HG02938 (cell line): ENCODE measurements around the gene FBP1.

Source experiments
- ATAC-seq: cut with Tn5 transposase; IDR thresholded peaks from one replicate; pipeline ENCODE4 v1.9.1; 2021; ENCODE audit warnings: mild to moderate bottlenecking, moderate library complexity; ENCODE audit not compliant: unreplicated experiment

The FBP1 gene

DNA sequence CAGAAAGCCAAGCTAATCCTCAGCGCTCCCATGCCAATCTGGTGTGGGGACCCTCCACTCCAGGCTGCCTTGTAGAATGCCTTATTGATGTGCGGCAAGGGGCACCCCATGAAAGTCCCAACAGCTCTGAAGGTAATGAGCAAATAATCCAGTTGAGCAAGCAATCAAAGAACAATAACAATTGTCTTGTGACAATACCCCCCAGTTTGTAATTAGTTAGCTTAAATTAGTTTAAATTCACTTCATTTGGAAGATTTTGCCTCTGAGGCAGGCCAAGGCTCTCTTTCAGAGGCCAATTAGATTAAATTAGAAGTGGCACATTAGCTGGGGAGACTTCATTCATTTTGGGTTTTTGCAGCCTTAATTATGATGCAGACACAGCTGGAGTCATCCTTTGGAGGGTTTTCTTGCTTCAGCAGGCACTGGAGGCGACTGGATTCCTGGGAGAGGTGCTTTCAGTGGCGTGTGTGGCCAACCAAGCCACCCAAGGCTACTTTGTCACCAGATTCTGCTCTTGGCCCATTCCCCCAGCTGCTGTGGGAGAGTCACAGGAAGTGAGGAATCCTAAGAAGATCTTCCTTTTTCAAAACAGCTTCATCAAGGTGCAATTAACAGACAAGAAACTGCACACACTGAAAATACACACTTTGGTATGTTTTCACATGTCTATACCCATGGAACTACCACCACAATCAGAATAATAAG, 17.9 kb upstream of the FBP1 start:
- no peak for ATAC-seq

DNA sequence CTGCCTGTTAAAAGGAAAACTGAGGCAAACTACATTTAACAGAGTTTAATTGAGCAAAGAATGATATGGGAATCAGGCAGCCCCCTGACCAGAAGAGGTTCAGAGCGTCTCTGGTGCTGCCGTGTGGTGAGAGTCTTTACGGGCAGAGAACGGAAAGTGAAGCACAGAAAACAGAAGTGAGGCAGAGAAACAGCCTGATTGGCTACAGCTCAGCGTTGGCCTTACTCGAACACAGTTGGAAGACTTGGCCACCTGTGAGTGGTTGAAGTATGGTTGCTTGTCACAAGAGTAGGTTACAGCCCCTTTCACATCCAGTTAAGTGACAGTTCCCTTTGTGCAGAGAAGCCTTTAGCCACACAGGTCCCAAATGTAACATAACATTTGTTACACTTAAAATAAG, 16.9 kb upstream of the FBP1 start:
- peak; percentile 95 for ATAC-seq

DNA sequence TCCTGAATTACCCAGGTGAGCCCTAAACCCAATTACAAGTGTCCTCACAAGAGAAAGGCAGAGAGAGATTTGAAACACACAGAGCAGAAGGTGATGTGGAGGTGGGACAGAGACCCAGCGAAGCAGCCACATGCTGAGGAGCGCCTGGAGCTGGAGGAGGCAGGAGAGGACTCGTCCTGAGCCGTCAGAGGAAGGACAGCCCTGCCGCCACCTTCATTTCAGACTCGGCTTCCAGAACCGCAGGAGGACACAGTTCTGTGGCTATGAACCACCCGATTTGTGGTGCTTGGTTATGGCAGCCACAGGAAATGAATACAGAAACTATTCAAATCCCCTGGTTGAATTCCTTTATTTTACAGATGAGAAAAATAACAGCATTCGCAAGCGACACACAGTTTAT, 16.4 kb upstream of the FBP1 start:
- no peak for ATAC-seq

DNA sequence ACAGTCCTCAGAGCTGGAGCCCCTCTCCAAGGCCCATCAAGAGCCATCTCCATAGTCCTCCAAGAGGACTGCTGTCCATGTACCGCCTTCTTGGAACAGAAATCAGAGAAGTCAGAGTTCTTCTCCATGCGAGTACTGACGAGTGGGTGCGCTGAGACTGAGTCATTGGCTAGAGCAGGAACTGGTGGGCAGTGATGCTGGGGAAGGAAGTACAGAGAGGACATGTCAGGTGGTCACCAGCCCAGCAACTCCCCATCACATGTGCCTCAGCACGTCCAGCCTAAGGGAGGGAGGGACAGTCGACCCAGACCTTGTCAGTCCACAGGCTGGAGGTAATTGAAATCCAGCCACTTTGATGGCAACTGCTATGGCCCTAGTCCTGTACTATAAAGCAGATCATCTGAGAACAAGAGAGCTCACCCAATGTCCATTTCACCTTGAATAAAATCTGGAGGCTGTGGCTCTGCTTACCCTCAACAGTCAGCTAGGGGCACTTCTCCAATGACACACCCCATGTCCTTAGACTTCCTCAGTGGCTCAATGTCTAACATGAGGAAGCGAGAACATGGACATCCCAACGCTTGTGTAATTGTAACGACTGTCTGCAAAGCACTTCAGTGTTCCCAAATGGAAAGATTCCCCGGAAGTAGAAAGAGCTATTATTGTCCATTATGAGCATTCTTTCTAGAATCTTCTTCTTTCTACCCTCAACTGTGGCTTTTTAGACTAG, 15.0 kb upstream of the FBP1 start:
- ATAC-seq = no peak

DNA sequence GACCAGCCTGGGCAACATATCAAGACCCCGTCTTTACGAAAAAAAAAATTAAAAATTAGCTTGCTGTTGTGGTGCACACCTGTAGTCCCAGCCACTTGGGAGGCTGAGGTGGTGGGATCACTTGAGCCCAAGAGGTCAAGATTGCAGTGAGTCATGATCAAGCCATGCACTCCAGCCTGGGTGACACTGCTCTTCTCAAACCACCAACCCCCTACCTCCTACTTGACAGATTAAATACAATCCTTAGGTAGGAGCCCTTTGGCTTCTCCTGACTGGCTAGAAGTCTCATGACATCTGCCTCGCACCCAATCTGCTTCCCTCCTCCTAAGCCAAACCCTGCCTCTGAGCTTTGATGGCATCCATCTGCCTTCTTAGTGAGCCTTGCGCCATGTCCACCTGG, 11.6 kb upstream of the FBP1 start:
- ATAC-seq = no peak

DNA sequence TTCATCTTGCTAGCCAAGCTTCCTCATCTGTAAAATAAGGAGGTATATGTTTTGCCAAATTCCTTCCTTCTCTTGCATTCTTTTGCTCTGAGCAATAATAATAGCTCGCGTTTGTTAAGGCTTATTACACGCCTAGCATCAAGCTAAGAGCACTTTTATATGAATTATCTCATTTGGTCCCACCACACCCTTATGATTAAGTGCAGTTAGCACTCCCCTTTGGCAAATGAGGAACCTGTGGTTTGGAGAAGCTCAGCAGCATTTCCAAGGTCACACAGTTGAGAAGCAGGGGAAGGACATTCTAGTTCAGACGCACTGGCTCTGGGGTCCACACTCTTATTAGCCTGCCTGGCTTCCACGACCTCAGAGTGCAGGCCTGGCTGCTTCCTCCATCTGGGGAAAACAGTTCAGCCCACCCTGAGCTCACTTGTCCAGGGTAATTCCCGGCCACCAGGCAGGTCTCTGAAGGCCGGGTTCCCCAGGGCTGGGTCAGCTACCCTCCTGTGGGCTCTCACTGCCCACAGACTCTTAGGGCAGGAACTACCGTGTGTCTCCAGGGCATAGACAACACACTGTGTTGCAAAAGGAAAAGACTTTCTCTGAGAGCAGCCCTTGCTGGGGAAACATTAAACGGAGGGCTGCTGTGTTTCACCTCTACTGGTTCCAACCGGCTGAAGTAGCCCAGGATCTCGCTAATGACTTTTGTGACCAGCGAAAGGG, 9.9 kb upstream of the FBP1 start:
- no peak for ATAC-seq

DNA sequence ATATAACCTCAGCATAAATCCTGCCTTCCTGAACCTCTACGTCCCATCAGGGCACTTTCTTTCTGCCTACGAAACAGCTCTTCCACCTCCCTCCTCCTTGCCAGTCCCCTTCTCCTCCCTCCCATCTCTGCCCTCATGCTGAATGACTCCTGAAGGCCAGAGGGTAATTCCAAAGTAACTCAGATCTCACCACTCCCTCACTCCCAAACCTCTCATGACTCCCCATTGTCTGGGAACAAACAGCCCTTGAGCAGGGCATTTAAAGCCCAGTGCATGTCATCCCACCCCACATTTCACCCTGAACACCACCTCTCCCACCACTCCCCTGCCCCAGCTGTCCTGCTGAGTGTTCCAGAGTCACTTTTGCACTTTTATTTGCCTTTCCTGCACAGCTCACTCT, 8.9 kb upstream of the FBP1 start:
- no peak for ATAC-seq

DNA sequence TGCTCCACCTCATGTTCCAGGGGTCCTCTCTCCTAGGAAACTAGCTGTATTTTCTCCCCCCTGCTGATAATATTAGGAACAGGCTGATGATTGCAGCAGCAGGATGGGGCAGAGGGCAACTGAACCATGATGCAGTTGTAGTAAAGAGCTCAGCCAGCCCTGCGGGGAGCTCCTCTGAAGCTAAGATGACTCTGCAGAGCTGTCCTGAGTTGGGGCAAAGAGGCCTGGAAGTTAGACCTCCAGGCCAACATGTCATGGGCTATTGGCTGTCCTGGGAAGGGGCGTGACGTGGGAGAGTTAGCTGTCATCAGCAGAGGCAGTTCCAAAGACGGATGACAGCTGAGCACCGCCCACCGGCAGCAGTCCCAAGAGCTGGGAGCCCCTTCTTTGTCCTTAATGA, 6.6 kb upstream of the FBP1 start:
- ATAC-seq = no peak

DNA sequence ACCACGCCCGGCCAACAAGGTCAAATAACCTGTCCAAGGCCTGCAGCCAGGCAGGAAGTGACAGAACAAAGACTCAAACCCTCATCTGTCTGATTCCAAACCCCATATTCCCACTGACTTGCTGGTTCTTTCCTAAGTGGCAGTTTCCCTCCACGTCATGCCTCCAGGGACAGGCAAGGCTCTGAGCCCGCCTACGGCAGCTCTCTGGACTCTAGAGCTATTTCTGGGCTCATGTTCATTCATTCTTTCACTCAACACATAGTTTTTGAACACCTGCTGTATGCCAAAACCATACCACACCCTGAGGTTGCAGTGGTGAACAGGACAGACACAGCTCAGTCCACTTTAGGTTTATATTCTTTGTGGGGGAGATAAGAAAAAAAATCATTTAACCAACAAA, 5.2 kb upstream of the FBP1 start:
- ATAC-seq = no peak

DNA sequence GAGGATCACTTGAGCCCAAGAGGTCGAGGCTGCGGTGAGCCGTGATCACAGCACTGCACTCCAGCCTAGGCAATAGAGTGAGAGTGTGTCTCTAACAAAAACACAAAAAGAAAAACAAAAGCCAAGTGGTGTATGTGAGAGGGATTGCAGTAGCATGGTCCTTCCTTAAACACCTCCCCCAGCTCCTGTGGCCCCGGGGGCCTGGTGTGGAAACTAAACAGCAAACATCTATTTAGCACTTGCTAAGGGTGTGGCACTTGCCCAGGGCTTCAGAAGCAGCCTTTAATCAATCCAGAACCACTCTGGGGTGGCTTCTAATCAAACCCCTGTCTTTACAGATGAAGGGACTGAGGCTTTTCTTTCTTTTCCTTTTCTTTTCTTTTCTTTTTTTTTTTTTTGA, 4.4 kb upstream of the FBP1 start:
- no peak for ATAC-seq

DNA sequence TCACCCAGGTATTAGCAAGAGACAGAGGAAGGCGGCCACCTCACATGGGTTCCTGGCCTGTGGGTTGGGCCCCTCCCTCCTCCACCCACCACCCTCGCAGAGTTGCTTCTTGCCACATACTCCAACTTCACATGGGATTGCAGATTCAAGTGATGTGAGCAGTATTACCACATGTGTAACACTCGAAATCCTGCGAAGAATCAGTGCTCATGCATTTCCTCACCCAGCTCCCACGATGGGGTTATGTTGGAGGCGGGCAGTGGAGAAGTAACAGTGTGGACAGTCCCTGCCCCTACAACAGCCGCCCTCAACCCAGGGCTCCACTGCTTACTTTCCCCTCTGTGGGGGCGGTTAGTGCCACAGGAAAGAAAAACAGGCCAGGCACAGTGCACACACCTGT, 3.9 kb upstream of the FBP1 start:
- ATAC-seq = no peak

DNA sequence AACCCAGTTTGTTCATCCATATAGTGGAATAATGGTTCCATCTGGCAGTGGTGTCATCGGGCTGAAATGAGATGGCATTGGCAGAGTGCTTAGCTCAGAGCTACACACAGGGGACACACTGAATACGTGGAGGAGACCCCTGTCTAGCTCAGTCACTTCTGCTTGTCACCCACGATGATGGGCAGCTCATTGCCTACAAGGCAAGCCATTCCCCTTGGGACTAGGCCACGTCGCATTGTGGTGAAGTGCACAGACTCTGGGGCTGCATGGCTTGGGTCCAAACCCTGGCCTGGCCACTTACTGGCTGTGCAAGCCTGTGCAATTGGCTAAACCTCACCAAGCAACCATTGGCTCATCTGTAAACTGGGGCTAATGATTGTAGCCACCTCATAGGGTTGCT, 3.2 kb upstream of the FBP1 start:
- no peak for ATAC-seq

DNA sequence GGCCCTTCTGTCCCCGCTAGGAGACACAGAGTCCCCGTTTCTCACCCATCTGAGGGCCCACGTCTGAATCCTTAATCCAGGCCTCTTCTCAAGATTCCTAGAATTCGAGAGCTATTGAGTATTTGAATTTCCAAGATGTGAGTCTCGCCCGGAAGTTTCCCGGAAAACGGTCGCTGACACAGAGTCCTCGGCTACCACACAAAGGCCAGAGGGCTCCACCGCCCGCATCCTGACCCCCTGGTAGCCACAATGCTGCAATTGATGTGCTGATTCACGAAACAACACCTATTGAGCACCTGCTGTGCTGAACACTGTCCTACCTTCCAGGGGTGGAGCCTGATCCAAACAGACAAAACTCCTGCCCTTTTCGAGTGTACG, 670 bp upstream of the FBP1 start:
- no peak for ATAC-seq

DNA sequence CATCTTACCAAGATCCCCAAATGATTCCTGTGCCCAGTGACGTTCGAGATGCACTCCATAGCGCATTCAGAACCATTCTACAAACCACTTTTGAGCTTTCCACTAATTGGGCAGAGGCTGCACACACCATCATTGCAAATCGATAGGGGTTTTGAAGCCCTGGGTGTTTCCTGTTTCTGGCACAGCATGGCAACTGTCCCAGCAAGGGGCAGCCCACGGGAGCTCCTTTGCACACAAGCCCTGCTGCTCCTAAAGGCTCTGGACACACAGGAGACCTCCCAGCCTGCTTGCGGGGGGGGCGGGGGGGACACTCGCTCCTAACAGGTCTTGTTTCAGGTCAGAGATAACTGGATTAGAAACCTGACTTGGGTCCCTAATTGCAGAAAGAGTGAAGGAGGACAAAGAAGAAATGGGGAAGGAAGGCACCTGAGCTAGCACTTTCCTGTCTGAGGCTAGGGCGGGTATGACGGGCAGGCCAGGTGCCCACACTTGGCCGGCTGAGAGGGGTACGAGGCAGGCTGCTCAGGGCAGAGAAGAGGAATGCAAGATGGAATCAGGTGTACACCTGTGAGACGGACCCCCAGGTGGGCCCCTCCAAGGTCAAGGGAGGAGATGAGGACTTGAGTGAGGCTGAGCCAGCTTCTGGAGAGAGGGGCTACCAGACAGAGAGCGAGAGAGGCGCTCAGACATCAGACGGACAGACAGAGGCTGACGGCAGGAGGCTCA, 820 bp downstream of the FBP1 start:
- no peak for ATAC-seq

DNA sequence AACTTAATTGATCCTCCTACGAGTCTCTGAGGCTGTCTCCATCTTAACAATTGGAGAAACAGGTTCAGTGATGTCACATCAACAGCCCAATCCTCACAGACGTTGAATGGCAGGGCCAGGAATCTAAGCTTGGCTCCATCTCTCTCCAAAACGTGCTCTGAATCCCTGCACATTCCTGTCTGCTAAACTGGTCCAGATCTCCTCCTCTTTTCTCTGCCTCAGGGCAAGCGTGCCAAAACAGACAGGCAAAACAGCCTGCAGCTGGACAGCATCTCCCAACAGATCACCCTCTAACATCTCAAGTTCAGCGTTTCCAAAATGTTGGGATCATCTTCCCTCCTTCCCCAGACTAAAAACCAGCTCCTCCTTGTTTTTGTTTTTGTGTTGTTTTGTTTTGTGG, 6.6 kb downstream of the FBP1 start:
- no peak for ATAC-seq

DNA sequence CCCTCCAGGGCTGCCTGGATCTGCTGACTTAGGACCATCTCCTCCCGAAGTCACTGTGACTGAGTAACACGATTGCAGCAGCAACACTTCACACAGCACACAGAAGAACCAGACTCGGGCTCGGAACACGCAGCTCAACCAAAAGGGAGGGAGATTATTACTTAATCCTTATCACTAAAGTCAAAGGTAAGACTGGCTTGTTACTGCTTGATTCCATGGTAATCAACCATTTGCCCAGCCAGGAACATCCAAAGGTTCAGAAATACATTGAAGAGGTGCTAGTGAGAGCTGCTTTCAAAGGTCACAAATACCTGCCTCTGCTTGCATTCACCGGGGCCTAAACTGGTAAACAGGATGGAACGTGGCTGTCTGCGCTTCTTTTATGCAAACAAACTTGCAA, 7.7 kb downstream of the FBP1 start:
- ATAC-seq = no peak

DNA sequence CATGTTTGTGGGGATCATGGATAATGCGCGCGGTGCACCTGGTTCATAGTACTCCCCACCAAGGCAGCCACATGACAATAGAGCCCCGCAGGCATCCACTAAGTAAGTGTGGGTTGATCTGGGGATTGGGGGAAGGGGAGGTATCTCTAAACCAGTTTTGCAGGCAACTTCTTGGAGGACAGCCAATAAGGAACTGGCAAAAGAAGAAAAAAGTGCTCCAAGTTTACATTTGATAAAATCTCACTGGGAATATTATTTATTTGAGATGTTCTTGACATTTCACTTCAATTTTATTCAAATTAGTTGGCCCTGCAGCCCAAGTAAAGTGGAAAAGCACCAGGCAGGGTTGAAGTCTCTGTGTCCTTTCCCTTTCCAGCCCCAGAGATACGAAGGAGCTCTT, 8.5 kb downstream of the FBP1 start:
- no peak for ATAC-seq

DNA sequence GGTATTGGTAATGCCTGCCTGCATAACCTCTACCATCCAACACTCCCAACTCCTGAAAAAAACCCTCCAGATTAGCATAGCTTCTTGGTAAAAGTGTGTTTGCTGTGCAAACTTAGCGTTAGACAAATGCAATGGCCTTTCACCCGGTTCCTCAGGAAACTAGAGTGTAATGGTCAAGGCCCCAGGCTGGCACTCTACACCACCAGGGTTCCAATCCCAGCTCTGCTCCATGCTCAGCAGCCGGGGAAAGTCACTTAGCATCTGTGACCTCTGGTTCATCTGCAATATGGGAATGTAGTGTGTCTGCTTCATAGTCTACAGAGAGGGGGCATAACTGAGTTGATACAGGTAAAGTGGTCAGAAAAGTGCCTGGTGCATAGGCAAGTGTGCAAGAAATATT, 9.0 kb downstream of the FBP1 start:
- ATAC-seq = no peak

DNA sequence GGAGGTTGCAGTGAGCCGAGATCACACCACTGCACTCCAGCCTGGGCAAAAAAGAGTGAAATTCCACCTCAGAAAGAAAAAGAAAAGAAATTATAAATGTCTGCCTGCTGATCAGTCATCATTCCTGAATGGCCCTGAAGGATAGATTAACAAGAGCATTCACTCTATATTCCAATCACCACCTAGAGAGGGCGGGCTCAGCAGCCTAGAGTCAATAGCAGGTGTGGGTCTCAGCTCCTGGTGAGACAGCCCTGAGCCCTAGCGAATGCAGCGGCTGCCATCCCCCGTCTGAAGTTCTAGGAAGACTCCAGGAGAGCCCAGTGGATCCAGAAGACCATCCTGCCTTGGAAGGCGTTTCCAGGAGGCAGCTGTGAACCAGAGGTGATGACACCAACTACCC, 12.0 kb downstream of the FBP1 start:
- ATAC-seq = no peak

DNA sequence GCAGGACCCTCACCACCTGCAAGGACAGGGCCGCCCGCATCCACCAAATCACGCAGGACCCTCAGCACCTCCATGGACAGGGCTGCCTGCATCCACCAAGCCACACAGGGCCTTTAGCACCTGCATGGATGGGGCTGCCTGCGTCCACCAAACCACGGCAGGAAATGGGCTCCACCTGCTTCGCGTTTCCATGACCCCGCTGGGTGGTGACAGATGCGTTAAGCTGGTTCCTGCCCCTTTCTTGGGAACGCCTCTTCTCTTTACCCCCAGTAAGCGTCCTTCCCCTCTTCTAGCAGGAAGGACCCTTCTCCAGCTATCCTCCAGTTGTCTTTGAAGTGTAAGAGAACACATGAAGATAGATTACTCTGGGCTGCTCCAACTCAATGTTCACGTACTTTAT, 13.5 kb downstream of the FBP1 start:
- ATAC-seq = no peak

DNA sequence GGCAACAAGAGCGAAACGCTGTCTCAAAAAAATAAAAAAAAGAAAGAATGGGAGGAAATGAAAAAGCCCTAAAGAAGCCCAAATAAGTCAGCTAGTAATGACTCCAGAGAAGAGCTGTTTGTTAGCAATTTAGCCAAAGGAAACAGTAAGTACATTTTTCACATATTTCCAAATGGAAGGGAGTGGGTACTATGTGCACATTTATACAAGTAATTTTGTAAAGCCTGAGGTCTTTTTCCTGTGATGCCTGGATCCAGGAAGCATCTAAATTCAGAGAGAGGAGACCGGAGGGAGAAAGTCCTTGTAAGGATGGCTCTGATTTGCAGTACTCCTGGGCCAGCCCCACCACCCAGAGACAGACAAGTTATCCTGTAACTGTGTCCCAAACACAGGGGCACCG, 14.7 kb downstream of the FBP1 start:
- ATAC-seq = no peak

DNA sequence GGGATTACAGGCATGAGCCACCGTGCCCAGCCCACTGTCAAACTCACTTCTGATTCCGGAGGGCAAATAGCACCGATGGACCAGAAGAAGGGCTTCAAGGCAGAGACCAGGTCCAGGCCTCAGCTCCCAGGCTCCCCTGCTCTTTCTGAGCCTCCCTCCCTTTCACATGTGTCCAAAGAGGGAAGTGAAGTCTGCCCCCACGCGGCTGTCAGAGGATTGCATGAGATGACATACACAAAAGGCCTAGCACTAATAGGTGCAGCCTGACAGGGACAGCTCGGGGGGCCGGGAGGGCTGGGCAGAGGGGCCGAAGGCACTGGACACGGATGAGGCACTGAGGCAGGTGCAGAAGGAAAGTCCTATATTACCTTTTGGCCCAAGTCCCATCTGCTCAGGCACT, 16.1 kb downstream of the FBP1 start:
- ATAC-seq = no peak
